A549 (cell line): ENCODE results near the gene TBPL2. TPM values are rescaled to one million over a fixed set of nuclear protein-coding genes. Genes with fewer than 3 reads are reported as not detected.

ENCODE experiments used
- ATAC-seq, 2 experiments: fragments of 200-7000 bp in 1 of 2; fragments of >200 bp in 1 of 2; cut with Nextera tagmentation in 1 of 2; cut with Tn5 transposase in 1 of 2; 3 replicates each; pipeline versions ENCODE4 v1.8.0 to v1.9.1; 2018 to 2020; ENCODE audit warnings: mild to moderate bottlenecking in 1 of 2, moderate library complexity in 1 of 2
- CTCF ChIA-PET: fragments of 300-600 bp; sonication (Branson Sonifier 250); formaldehyde crosslinking; extraction: SDS; loops from one replicate; lab custom pipeline; 2021; ENCODE audit warnings: antibody characterized with exemption, inconsistent platforms; lab: Yijun Ruan, JAX
- POLR2A ChIA-PET: fragments of 350-600 bp; formaldehyde crosslinking; extraction: SDS; loops from one replicate; lab custom pipeline; 2021; ENCODE audit warnings: antibody characterized with exemption, inconsistent platforms; lab: Yijun Ruan, JAX
- DNase-seq, 2 experiments: peaks; one replicate each; pipeline versions ENCODE4 v3.0.0 to v3.0.0-alpha.2; 2011 to 2016; ENCODE audit warnings: low read depth in 1 of 2, low spot score in 1 of 2
- FAIRE-seq: peaks from 2 replicates; lab custom pipeline; 2011; peaks lifted over from hg19 to GRCh38; lab: Jason Lieb, UNC
- H3K27ac ChIP-seq, 2 experiments: fragments of >200 bp; sonication (Bioruptor Twin); formaldehyde crosslinking; 3 replicates each; pipeline ENCODE4 v1.5.1; 2016 to 2017
- H3K4me1 ChIP-seq: fragments of >200 bp; sonication (Bioruptor Twin); formaldehyde crosslinking; 3 replicates; pipeline ENCODE4 v1.6.1; 2016
- H3K4me2 ChIP-seq: fragments of >200 bp; sonication (Bioruptor Twin); formaldehyde crosslinking; 3 replicates; pipeline ENCODE4 v1.6.1; 2016
- H3K4me3 ChIP-seq: fragments of >200 bp; sonication (Bioruptor Twin); formaldehyde crosslinking; 3 replicates; pipeline ENCODE4 v1.5.1; 2016
- H3K9me3 ChIP-seq: fragments of >200 bp; sonication (Bioruptor Twin); formaldehyde crosslinking; 3 replicates; pipeline ENCODE4 v1.6.1; 2016
- BCL3 ChIP-seq: fragments of >200 bp; sonication (Bioruptor Twin); formaldehyde crosslinking; IDR thresholded peaks from 3 replicates; pipeline ENCODE4 v1.6.1; 2016
- CBX8 ChIP-seq: fragments of 200-600 bp; sonication (generic); IDR thresholded peaks from 2 replicates; pipeline ENCODE4 v1.6.1; 2016
- CEBPB ChIP-seq, 2 experiments: fragments of >200 bp in 1 of 2; sonication (Bioruptor Twin) in 1 of 2; formaldehyde crosslinking in 1 of 2; IDR thresholded peaks; 2 replicates each; pipeline ENCODE4 v1.6.1; 2012 to 2016
- E2F6 ChIP-seq: IDR thresholded peaks from 2 replicates; pipeline ENCODE4 v1.6.1; 2012; ENCODE audit warnings: low read depth, borderline replicate concordance
- EHF ChIP-seq: fragments of 250-450 bp; sonication (Bioruptor Pico); IDR thresholded peaks from 2 replicates; pipeline ENCODE4 v1.5.0; 2020; ENCODE audit warnings: mild to moderate bottlenecking
- FOSB ChIP-seq: fragments of 250-450 bp; sonication (Bioruptor Pico); IDR thresholded peaks from 2 replicates; pipeline ENCODE4 v1.5.0; 2020; ENCODE audit warnings: mild to moderate bottlenecking, moderate library complexity
- HDAC2 ChIP-seq: fragments of 200-600 bp; sonication (generic); IDR thresholded peaks from 2 replicates; pipeline ENCODE4 v1.6.1; 2016
- HEYL ChIP-seq: fragments of 250-450 bp; sonication (Bioruptor Pico); IDR thresholded peaks from 2 replicates; pipeline ENCODE4 v1.8.0; 2021; ENCODE audit warnings: mild to moderate bottlenecking, moderate library complexity
- HMGXB4 ChIP-seq: fragments of 250-450 bp; sonication (Bioruptor Pico); IDR thresholded peaks from 2 replicates; pipeline ENCODE4 v1.5.0; 2021; ENCODE audit warnings: mild to moderate bottlenecking, moderate library complexity, borderline replicate concordance
- HOXB13 ChIP-seq: fragments of 250-450 bp; sonication (Bioruptor Pico); IDR thresholded peaks from 2 replicates; pipeline ENCODE4 v1.5.0; 2020; ENCODE audit warnings: low read depth, mild to moderate bottlenecking, moderate library complexity
- JUN ChIP-seq, 2 experiments: fragments of >200 bp; sonication (Bioruptor Twin); formaldehyde crosslinking; IDR thresholded peaks; 2 replicates in 1 of 2; 3 replicates in 1 of 2; pipeline ENCODE4 v1.6.1; 2016 to 2017
- KDM1A ChIP-seq: fragments of 200-600 bp; sonication (generic); IDR thresholded peaks from 2 replicates; pipeline ENCODE4 v1.6.1; 2016; ENCODE audit warnings: low read depth, mild to moderate bottlenecking
- MAFK ChIP-seq: fragments of 450-650 bp; IDR thresholded peaks from 2 replicates; pipeline ENCODE4 v1.6.1; 2014; ENCODE audit not compliant: partially characterized antibody
- NPAS2 ChIP-seq: fragments of 250-450 bp; sonication (Bioruptor Pico); IDR thresholded peaks from 2 replicates; pipeline ENCODE4 v1.8.0; 2022; ENCODE audit warnings: mild to moderate bottlenecking, moderate library complexity, borderline replicate concordance
- PBX3 ChIP-seq: IDR thresholded peaks from 2 replicates; pipeline ENCODE4 v1.6.1; 2012
- POLR2AphosphoS2 ChIP-seq: conservative IDR thresholded peaks from 2 replicates; pipeline ENCODE4 v1.6.1; 2012; ENCODE audit warnings: low read length, improper control_type of control experiment, inconsistent platforms
- RAD21 ChIP-seq, 2 experiments: fragments of >200 bp in 1 of 2; sonication (Bioruptor Twin) in 1 of 2; formaldehyde crosslinking in 1 of 2; IDR thresholded peaks in 1 of 2; conservative IDR thresholded peaks in 1 of 2; 2 replicates in 1 of 2; 3 replicates in 1 of 2; pipeline ENCODE4 v1.6.1; 2012 to 2018; ENCODE audit warnings: inconsistent platforms in 1 of 2
- RARB ChIP-seq: fragments of 250-450 bp; sonication (Bioruptor Pico); IDR thresholded peaks from 2 replicates; pipeline ENCODE4 v1.8.0; 2021; ENCODE audit warnings: mild to moderate bottlenecking, moderate library complexity
- RNF2 ChIP-seq: fragments of 200-600 bp; sonication (generic); IDR thresholded peaks from 2 replicates; pipeline ENCODE4 v1.6.1; 2016; ENCODE audit warnings: low read depth, mild to moderate bottlenecking, antibody characterized with exemption, moderate library complexity, borderline replicate concordance
- SMC3 ChIP-seq: fragments of >200 bp; sonication (Bioruptor Twin); formaldehyde crosslinking; IDR thresholded peaks from 3 replicates; pipeline ENCODE4 v1.6.1; 2018; ENCODE audit warnings: inconsistent platforms
- ZSCAN20 ChIP-seq: fragments of 250-450 bp; sonication (Bioruptor Pico); IDR thresholded peaks from 2 replicates; pipeline ENCODE4 v1.8.0; 2022; ENCODE audit warnings: mild to moderate bottlenecking, moderate library complexity
- WGBS: methylation state at CpG from one replicate; pipeline ENCODE4 v1.1.6; 2017; ENCODE audit errors: missing lambda C conversion rate; 5-methylcytosine and 5-hydroxymethylcytosine counted together
- polyA plus RNA-seq, 4 experiments: library from polyadenylated mRNA; depleted of rRNA in 3 of 4; stranded (reverse); fragments of >200 nt; fragmentation: RNase III in 1 of 4; extraction: RNeasy Plus Mini Kit Qiagen cat#74134 plus additional on column Dnase treatment in 1 of 4; gene quantifications; 2 replicates in 3 of 4; 3 replicates in 1 of 4; pipeline ENCODE4 v1.2.3, GENCODE V29; 2011 to 2017
- TF ChIP-seq, protein P1 (sequence below): fragments of >200 bp; sonication (Bioruptor Twin); formaldehyde crosslinking; IDR thresholded peaks from 3 replicates; pipeline ENCODE4 v1.5.1; 2016
- TF ChIP-seq, protein P2 (sequence below): fragments of 150-350 bp; IDR thresholded peaks from 2 replicates; pipeline ENCODE4 v1.6.1; 2014; ENCODE audit warnings: low read depth, mild to moderate bottlenecking, low read length

TBPL2 gene
- polyA plus RNA-seq, 2 of the 4 experiments (the other 2 are of a cell fraction): not detected

GRCh38 chr14:55432628-55433027 is 7.8 kb downstream of the TBPL2 start (continued):
- TF ChIP-seq BCL3: no peak
- no peak for TF ChIP-seq ZSCAN20 (CRISPR knock-in tag)
- no peak for TF ChIP-seq MAFK

- TF ChIP-seq RAD21 (conservative IDR thresholded peaks at IDR 0.05 in 1 of 2, IDR thresholded peaks at IDR 0.05 in 1 of 2) (peak; percentile 61 to 62), SMC3 (peak; percentile 41; the same call in 2 of the 3 replicates), HMGXB4 (no peak)
- TF ChIP-seq, protein P1, sequence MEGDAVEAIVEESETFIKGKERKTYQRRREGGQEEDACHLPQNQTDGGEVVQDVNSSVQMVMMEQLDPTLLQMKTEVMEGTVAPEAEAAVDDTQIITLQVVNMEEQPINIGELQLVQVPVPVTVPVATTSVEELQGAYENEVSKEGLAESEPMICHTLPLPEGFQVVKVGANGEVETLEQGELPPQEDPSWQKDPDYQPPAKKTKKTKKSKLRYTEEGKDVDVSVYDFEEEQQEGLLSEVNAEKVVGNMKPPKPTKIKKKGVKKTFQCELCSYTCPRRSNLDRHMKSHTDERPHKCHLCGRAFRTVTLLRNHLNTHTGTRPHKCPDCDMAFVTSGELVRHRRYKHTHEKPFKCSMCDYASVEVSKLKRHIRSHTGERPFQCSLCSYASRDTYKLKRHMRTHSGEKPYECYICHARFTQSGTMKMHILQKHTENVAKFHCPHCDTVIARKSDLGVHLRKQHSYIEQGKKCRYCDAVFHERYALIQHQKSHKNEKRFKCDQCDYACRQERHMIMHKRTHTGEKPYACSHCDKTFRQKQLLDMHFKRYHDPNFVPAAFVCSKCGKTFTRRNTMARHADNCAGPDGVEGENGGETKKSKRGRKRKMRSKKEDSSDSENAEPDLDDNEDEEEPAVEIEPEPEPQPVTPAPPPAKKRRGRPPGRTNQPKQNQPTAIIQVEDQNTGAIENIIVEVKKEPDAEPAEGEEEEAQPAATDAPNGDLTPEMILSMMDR: peak; percentile 57
- H3K4me2 ChIP-seq: no peak overlapping the region
- no peak overlapping the region for H3K27ac ChIP-seq
- POLR2A ChIA-PET: interaction anchor here (0.6 kb wide), 1 partner anchor 170 kb away, joined by 4 read pairs; no protein-coding TSS in a partner anchor
- ATAC-seq: peak; percentile 81 to 91; a peak in 5 of 6 replicates
- no peak for FAIRE-seq
- WGBS: 0% methylated on average over 1 of the region's 1 CpG
- H3K4me3 ChIP-seq: no peak overlapping the region
- CTCF ChIA-PET: interaction anchor here (0.6 to 3.4 kb wide), 11 partner anchors 9 to 1051 kb away, joined by 3 to 18 read pairs (median 3); partner anchors contain the start of gene FBXO34
- no peaks in the 10 kb centered on the region for H3K4me1 ChIP-seq
- no peaks in the 10 kb centered on the region for H3K9me3 ChIP-seq
- peak; percentile 64 to 79 for DNase-seq
These were observed 10.3 kb downstream of the TBPL2 start for GRCh38 chr14:55430024-55430690.

- DNase-seq: no peak
These were observed 13.0 kb downstream of the TBPL2 start for GRCh38 chr14:55427439-55427838.

More at GRCh38 chr14:55427439-55427838, 13.0 kb downstream of the TBPL2 start:
- Histone ChIP-seq H3K4me2 (no peak overlapping the region), H3K9me3 (no peaks in the 10 kb centered on the region), H3K4me1 (no peaks in the 10 kb centered on the region), H3K4me3 (no peak overlapping the region), H3K27ac (no peak overlapping the region)
- ATAC-seq (no peak), FAIRE-seq (no peak)
- 71% methylated on average over 7 of the region's 7 CpGs for whole genome bisulfite sequencing
- ChIA-PET CTCF (interaction anchor here (0.9 to 5.3 kb wide), 8 partner anchors 8 to 338 kb away, joined by 3 to 24 read pairs (median 6); partner anchors contain the start of gene FBXO34), POLR2A (no interaction called here)
- TF ChIP-seq FOSB (CRISPR knock-in tag): no peak
- no peak for TF ChIP-seq CEBPB (IDR thresholded peaks at IDR 0.05)
- TF ChIP-seq JUN (IDR thresholded peaks at IDR 0.05): no peak
- no peak for TF ChIP-seq RARB
- TF ChIP-seq SMC3: no peak
- TF ChIP-seq KDM1A: no peak
- TF ChIP-seq HEYL: no peak
- no peak for TF ChIP-seq PBX3
- TF ChIP-seq, protein P2, sequence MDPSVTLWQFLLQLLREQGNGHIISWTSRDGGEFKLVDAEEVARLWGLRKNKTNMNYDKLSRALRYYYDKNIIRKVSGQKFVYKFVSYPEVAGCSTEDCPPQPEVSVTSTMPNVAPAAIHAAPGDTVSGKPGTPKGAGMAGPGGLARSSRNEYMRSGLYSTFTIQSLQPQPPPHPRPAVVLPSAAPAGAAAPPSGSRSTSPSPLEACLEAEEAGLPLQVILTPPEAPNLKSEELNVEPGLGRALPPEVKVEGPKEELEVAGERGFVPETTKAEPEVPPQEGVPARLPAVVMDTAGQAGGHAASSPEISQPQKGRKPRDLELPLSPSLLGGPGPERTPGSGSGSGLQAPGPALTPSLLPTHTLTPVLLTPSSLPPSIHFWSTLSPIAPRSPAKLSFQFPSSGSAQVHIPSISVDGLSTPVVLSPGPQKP: no peak
- no peak for TF ChIP-seq EHF (CRISPR knock-in tag)
- TF ChIP-seq MAFK: no peak
- no peak for TF ChIP-seq POLR2AphosphoS2
- TF ChIP-seq RNF2: no peak
- TF ChIP-seq HDAC2: no peak
- no peak for TF ChIP-seq HOXB13 (CRISPR knock-in tag)
- no peak for TF ChIP-seq NPAS2
- no peak for TF ChIP-seq CBX8
- no peak for TF ChIP-seq E2F6
